ENCODE results near the gene CDH24.

DNA sequence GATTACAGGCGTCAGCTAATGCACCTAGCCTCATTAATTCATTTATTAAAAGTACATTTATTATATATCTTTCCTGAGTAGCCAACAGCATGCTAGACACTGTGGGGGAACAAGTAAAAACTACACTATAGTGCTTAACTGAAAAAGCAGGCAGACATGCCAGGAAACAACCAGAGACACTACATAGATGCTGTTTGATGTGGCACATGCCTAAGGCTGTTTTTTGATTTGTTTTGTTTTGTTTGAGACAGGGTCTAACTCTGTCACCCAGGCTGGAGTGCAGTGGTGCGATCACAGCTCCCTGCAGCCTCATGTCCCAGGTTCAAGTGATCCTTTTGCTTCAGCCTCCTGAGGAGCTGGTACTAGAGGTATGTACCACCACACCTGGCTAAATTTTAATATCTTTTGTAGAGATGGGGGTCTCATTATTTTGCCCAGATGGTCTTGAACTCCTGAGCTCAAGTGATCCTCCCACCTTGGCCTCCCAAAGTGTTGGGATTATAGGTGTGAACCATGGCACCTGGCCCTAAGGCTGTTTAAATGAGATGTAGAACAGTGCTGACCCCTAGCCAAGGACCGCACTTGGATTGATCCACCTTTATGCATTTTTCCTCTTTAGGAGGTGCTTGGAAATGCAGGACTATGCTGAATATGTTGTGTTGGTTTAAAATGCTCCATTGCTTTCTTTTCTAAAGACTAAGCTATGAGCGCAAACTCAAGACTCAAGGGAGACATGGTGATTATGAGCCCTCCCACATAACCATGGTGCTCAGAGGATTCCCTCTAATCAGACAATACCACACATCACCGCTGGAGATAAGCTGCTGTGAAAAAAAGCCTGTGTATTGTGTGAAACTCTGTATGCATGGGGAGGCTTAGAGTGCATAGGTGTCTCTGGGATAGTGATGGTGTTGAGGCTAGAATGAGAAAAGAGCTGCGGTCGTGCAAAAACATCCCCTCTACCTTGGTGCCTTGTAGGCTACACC, 36.9 kb downstream of the CDH24 start:
- TF ChIP-seq, protein P1, sequence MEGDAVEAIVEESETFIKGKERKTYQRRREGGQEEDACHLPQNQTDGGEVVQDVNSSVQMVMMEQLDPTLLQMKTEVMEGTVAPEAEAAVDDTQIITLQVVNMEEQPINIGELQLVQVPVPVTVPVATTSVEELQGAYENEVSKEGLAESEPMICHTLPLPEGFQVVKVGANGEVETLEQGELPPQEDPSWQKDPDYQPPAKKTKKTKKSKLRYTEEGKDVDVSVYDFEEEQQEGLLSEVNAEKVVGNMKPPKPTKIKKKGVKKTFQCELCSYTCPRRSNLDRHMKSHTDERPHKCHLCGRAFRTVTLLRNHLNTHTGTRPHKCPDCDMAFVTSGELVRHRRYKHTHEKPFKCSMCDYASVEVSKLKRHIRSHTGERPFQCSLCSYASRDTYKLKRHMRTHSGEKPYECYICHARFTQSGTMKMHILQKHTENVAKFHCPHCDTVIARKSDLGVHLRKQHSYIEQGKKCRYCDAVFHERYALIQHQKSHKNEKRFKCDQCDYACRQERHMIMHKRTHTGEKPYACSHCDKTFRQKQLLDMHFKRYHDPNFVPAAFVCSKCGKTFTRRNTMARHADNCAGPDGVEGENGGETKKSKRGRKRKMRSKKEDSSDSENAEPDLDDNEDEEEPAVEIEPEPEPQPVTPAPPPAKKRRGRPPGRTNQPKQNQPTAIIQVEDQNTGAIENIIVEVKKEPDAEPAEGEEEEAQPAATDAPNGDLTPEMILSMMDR (conservative IDR thresholded peaks at IDR 0.05; ENCODE audit: low read depth, low read length): no peak
- no peak for TF ChIP-seq EZH2 (IDR thresholded peaks at IDR 0.05; ENCODE audit: low read length, unreplicated experiment)

Measured in PC-3 (cell line).